Cardiac septum (tissue), 1 donor: Measurements from ENCODE around the gene POC5. TPM values are rescaled to one million over a fixed set of nuclear protein-coding genes. Genes with fewer than 3 reads are reported as not detected.
"Not testable (repeated sequence)": the region's sequence is repeated elsewhere in the genome, so short reads cannot be mapped to it uniquely, and the experiment has no call there.

ENCODE experiments used
- DNase-seq: peaks from one replicate; pipeline ENCODE4 v3.0.0-alpha.2; 2020; ENCODE audit warnings: low spot score
- intact Hi-C: fragments of 100-400 bp; cut with DNase I; formaldehyde crosslinking; loops from one replicate; pipeline ENCODE4 v1.14.0; 2022
- total RNA-seq: library from RNA; stranded (reverse); fragmentation: NEBNext Ultra II Directional; extraction: Animal tissue kit (Norgen Biotek cat#: 25700); gene quantifications from one replicate; pipeline ENCODE4 v1.2.1, GENCODE V29; 2021
- donor health status: DM: no; HTN: no; CAD: no.

POC5 gene
- total RNA-seq, 1 donor from 2014 or later, result 3.8 TPM

- no peak for DNase-seq
- intact Hi-C loops, result loop anchor here (10.0 kb wide), 1 partner anchor 476 kb away; the partner anchor contains the start of gene ANKRD31
Observed at GRCh38 chr5:75710637-75711036, 6.6 kb downstream of the POC5 start.

- DNase-seq, result no peak
- intact Hi-C loops, result no loop called here
Observed at GRCh38 chr5:75707911-75708509, 9.2 kb downstream of the POC5 start.

- intact Hi-C loops, result no loop called here
- DNase-seq, result no peak
Observed at GRCh38 chr5:75706775-75707174, 10.5 kb downstream of the POC5 start.

GRCh38 chr5:75706016-75706415, 11.2 kb downstream of the POC5 start:
- no peak for DNase-seq
- intact Hi-C loops, result no loop called here

GRCh38 chr5:75701856-75702255, 15.4 kb downstream of the POC5 start:
- DNase-seq, result no peak

GRCh38 chr5:75695472-75696351, 21.5 kb downstream of the POC5 start:
- DNase-seq, intact Hi-C loops: not testable (repeated sequence)

More at GRCh38 chr5:75701856-75702255, 15.4 kb downstream of the POC5 start:
- intact Hi-C loops, result no loop called here

GRCh38 chr5:75694781-75695180, 22.5 kb downstream of the POC5 start:
- intact Hi-C loops, result no loop called here
- DNase-seq, result no peak

GRCh38 chr5:75690669-75691068, 26.6 kb downstream of the POC5 start:
- intact Hi-C loops, result no loop called here
- DNase-seq, result no peak

- no peak for DNase-seq
- intact Hi-C loops, result no loop called here
Observed at GRCh38 chr5:75686480-75686879, 30.8 kb downstream of the POC5 start.

GRCh38 chr5:75685141-75685540, 32.1 kb downstream of the POC5 start:
- intact Hi-C loops, result no loop called here
- no peak for DNase-seq

- intact Hi-C loops, result no loop called here
- no peak for DNase-seq
Observed at GRCh38 chr5:75681125-75681830, 36.0 kb downstream of the POC5 start.

GRCh38 chr5:75678155-75678554, 39.1 kb downstream of the POC5 start:
- intact Hi-C loops, result loop anchor here (2.0 to 10.0 kb wide), 2 partner anchors 343 to 441 kb away; partner anchors contain the start of genes ANKRD31 and HMGCR
- DNase-seq, result no peak

GRCh38 chr5:75677607-75678006, 39.6 kb downstream of the POC5 start:
- intact Hi-C loops, result loop anchor here (2.0 to 10.0 kb wide), 2 partner anchors 343 to 441 kb away; partner anchors contain the start of genes ANKRD31 and HMGCR
- no peak for DNase-seq

- intact Hi-C loops, result loop anchor here (10.0 kb wide), 1 partner anchor 341 kb away; the partner anchor contains the start of gene HMGCR
- no peak for DNase-seq
Observed at GRCh38 chr5:75675783-75676182, 41.5 kb downstream of the POC5 start.

GRCh38 chr5:75672616-75673015, 44.6 kb downstream of the POC5 start:
- DNase-seq, result no peak
- intact Hi-C loops, result loop anchor here (10.0 kb wide), 1 partner anchor 338 kb away; the partner anchor contains the start of gene HMGCR

GRCh38 chr5:75671506-75671905, 45.7 kb downstream of the POC5 start:
- no peak for DNase-seq
- intact Hi-C loops, result loop anchor here (10.0 kb wide), 1 partner anchor 337 kb away; the partner anchor contains the start of gene HMGCR

- intact Hi-C loops, result loop anchor here (10.0 kb wide), 1 partner anchor 336 kb away; the partner anchor contains the start of gene HMGCR
- DNase-seq, result no peak
Observed at GRCh38 chr5:75670577-75670976, 46.7 kb downstream of the POC5 start.

GRCh38 chr5:75668977-75669689, 48.1 kb downstream of the POC5 start:
- no peak for DNase-seq
- intact Hi-C loops, result loop anchor here (10.0 kb wide), 1 partner anchor 154 kb away; the partner anchor contains the start of genes CERT1 and POLK

GRCh38 chr5:75668445-75668844, 48.8 kb downstream of the POC5 start:
- intact Hi-C loops, result loop anchor here (10.0 kb wide), 1 partner anchor 154 kb away; the partner anchor contains the start of genes CERT1 and POLK
- no peak for DNase-seq
